Kidney epithelial cell (primary cell): Measurements from ENCODE around the gene NT5C2. TPM values are rescaled to one million over a fixed set of nuclear protein-coding genes. Genes with fewer than 3 reads are reported as not detected.

Source experiments
- DNase-seq: peaks from one replicate; pipeline ENCODE4 v3.0.0-alpha.2; 2010; ENCODE audit warnings: low read depth
- H3K27me3 ChIP-seq: 2 replicates; pipeline ENCODE4 v1.6.0; 2011; ENCODE audit warnings: low read length; ENCODE audit not compliant: control insufficient read depth, insufficient read depth
- H3K36me3 ChIP-seq: 2 replicates; pipeline ENCODE4 v1.5.1; 2011; ENCODE audit warnings: low read length; ENCODE audit not compliant: control insufficient read depth, insufficient read depth
- H3K4me3 ChIP-seq: 2 replicates; pipeline ENCODE4 v1.5.1; 2011; ENCODE audit warnings: low read depth, mild to moderate bottlenecking, control low read depth, low read length
- CTCF ChIP-seq: IDR thresholded peaks from 2 replicates; pipeline ENCODE4 v1.5.1; 2011; ENCODE audit warnings: mild to moderate bottlenecking, moderate library complexity, low read length, control low read depth, inconsistent platforms; ENCODE audit not compliant: insufficient read depth, poor library complexity, severe bottlenecking
- total RNA-seq: library from RNA; depleted of rRNA; stranded (reverse); fragments of >200 nt; gene quantifications from 2 replicates; pipeline ENCODE4 v1.2.3, GENCODE V29; 2015

NT5C2 gene
- total RNA-seq, 1 donor from 2014 or later: 90.7 TPM

DNA sequence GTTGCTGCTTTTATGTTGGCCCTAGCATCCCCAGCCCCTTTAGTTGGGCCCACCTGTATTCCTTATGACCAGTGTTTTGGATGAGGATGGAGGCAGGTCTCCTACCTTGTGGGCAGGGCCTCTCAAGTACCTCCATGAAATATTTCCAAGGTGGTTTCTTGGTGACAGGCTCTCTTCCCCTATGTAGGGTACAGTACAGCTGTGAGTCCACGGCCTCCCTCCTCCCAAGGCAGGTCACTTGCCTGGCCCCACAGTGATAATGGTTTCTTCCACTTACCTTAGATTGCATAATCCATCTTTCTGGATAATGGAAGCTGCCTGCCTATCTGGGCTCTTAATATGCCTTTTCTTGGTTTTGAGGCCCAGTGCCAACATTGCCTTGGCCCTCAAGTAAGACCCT is 110.4 kb downstream of the NT5C2 start:
- H3K36me3 ChIP-seq: no peaks in the 10 kb centered on the region
- DNase-seq: no peak
- no peak for TF ChIP-seq CTCF

DNA sequence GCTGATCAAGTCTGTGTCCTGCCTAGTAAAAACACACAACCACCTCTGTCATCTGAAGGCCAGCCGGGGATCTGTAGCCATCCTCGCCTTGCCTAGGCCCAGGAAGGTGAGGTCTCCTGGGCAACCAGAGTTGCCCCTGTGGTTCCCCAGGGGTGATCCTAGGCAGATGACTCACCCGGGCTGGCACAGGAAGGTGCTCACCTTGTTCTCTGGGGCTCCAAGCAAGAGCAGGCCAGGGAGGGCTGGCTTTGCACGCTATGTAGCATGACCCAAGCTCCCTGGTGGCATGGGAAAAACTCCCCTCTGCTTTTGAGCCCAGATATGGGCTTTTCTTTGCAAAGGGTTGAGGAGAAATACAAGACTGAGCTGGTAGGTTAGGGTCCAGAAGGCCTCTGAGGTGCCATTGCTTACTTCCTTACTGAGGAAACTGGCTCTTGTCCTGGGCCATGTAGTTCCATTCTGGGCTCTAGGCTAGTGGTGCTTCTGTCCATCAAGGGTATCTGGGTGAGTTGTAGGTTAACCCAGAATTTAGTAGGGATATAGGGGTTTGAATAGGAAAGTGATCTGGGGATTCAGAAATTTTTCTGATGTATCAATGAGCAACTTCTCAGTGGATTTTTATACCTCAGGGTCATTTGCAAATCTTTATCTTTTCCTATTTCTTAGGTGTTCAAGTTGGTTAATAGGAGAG is 112.0 kb downstream of the NT5C2 start:
- H3K4me3 ChIP-seq: no peak overlapping the region
- no peaks in the 10 kb centered on the region for H3K36me3 ChIP-seq
- no peaks in the 10 kb centered on the region for H3K27me3 ChIP-seq
- DNase-seq: no peak
- TF ChIP-seq CTCF: no peak

More for the DNA sequence above, 110.4 kb downstream of the NT5C2 start:
- no peaks in the 10 kb centered on the region for H3K27me3 ChIP-seq
- no peak overlapping the region for H3K4me3 ChIP-seq

- Histone ChIP-seq H3K4me3 (no peak overlapping the region), H3K36me3 (no peaks in the 10 kb centered on the region), H3K27me3 (no peaks in the 10 kb centered on the region)
- no peak for TF ChIP-seq CTCF
- no peak for DNase-seq
Measured at GRCh38 chr10:103079946-103080345, 113.1 kb downstream of the NT5C2 start.

GRCh38 chr10:103079100-103079499 is 114.0 kb downstream of the NT5C2 start:
- TF ChIP-seq CTCF: no peak
- no peak for DNase-seq
- H3K36me3 ChIP-seq: no peaks in the 10 kb centered on the region
- no peak overlapping the region for H3K4me3 ChIP-seq
- H3K27me3 ChIP-seq: no peaks in the 10 kb centered on the region

GRCh38 chr10:103078676-103079075 is 114.4 kb downstream of the NT5C2 start:
- Histone ChIP-seq H3K4me3 (no peak overlapping the region), H3K27me3 (no peaks in the 10 kb centered on the region), H3K36me3 (no peaks in the 10 kb centered on the region)
- no peak for DNase-seq
- TF ChIP-seq CTCF: no peak

DNA sequence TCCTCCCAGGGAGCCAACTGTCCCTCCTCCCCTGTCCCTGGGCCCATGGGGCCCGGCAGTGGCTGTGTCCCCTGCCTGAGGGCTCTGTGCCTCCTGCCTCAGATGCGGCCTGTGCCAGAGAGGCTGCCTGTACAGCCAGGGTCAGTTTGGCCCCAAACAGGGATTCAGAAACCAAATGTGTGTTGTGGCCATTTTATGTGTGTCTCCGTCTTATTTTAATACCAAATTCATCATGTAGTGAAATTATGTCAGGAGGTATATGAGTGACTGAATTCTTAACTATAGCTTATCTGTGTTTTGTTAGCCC is 114.8 kb downstream of the NT5C2 start:
- no peak overlapping the region for H3K4me3 ChIP-seq
- DNase-seq: no peak
- H3K27me3 ChIP-seq: no peaks in the 10 kb centered on the region
- no peaks in the 10 kb centered on the region for H3K36me3 ChIP-seq
- TF ChIP-seq CTCF: no peak
